ENCODE measurements around the gene GPR146.

GPR146 gene

DNA sequence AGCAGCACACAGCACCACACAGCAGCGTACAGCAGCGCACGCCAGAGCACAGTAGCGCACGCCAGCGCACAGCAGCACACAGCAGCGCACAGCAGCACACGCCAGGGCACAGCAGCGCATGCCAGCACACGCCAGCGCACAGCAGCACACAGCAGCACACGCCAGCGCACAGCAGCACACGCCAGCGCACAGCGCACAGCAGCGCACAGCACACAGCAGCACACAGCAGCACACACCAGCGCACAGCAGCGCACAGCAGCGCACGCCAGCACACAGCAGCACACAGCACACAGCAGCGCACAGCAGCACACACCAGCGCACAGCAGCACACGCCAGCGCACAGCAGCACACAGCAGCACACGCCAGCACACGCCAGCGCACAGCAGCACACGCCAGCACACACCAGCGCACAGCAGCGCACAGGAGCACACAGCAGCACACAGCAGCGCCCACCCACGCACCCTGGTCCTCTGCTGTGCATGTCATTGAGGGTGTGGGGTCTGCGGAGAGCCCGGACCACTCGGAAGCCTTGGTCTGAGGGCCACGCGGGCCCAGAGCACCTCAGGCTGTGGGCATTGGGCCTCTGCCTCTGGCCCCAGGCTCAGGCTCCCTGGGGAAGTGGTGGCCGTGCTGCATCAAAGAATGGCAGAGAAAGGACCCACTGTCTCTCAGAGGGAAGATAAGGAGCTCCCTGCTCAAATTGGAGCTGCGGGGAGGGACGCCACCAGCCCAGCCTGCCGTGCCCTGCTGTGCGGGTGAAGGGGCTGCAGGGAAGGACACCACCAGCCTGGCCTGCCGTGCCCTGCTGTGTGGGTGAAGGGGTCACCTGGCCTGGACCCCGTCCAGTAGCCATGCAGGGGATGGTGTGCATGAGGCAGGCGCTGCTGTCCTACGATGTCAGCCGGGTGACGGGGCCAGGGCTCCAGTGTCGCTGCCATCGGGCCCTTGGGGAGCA, 27.5 kb upstream of the GPR146 start:
- Mint-ChIP-seq H3K36me3 (ENCODE audit: low read depth) (peaks cover 12% of the 10 kb centered on the region), H3K27ac (no peak overlapping the region), H3K27me3 (ENCODE audit: low read depth) (no peaks in the 10 kb centered on the region), H3K4me3 (no peak overlapping the region), H3K4me1 (peaks cover 10% of the 10 kb centered on the region), H3K9me3 (no peaks in the 10 kb centered on the region)
- TF ChIP-seq, protein P1, sequence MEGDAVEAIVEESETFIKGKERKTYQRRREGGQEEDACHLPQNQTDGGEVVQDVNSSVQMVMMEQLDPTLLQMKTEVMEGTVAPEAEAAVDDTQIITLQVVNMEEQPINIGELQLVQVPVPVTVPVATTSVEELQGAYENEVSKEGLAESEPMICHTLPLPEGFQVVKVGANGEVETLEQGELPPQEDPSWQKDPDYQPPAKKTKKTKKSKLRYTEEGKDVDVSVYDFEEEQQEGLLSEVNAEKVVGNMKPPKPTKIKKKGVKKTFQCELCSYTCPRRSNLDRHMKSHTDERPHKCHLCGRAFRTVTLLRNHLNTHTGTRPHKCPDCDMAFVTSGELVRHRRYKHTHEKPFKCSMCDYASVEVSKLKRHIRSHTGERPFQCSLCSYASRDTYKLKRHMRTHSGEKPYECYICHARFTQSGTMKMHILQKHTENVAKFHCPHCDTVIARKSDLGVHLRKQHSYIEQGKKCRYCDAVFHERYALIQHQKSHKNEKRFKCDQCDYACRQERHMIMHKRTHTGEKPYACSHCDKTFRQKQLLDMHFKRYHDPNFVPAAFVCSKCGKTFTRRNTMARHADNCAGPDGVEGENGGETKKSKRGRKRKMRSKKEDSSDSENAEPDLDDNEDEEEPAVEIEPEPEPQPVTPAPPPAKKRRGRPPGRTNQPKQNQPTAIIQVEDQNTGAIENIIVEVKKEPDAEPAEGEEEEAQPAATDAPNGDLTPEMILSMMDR (IDR thresholded peaks at IDR 0.05; ENCODE audit: unreplicated experiment in 3 of 3) = no peak

DNA sequence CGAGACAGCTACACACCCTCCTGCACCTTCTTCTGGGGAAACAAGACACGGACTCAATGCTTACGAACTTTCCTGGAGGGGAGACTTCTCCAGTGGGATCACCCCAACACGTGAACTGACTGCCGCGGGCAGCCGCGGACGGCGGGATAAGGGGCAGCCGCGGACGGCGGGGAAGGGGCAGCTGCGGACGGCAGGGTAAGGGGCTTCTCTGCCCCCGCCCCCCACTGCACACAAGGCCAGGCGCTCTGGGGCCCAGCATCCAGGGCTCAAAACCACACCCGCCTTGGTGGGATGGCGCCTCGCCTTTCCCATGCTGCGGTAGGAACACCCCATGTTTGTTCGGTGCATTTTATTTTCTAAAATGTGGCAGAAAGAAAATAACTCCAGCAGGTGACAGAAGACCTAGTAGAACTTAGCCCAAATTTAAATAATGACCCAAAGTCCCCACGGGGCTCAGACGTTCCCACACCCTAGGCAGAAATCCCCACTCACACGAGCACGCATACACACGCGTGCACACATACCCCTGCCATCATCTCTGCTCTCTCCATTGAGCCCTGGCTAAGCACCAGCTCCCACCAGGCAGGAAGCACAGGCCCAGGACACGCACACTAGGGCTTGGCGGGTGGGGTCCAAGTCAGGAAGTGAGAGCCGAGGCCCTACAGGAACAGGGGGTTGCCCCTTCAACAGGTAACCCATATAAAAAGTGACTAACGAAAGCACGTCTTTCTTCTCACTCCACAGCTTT, 26.6 kb upstream of the GPR146 start:
- Mint-ChIP-seq H3K9me3 (no peaks in the 10 kb centered on the region), H3K4me1 (peaks cover 10% of the 10 kb centered on the region), H3K4me3 (no peak overlapping the region), H3K27ac (no peak overlapping the region), H3K36me3 (ENCODE audit: low read depth) (peaks cover 19% of the 10 kb centered on the region), H3K27me3 (ENCODE audit: low read depth) (peaks cover 6% of the 10 kb centered on the region)
- TF ChIP-seq, protein P1 (IDR thresholded peaks at IDR 0.05; ENCODE audit: unreplicated experiment in 3 of 3) = no peak

DNA sequence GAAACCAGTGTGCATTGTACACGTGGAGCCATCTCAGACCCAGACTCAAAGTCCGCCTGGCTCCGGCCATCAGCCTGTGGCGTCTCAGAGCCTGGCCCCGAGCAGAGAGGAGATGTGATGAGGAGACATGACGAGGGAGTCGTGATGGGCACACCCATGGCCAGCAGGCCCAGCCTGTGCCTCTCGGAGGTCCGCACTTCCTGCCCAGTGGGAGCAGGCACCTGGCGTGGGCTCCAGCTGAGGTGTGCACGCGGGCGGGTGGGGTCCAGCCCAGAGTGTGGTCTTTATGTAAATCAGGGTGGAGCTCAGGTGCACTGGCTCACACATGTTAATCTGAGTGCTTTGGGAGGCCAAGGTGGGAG, 26.0 kb upstream of the GPR146 start:
- Mint-ChIP-seq H3K27ac (no peak overlapping the region), H3K4me1 (peaks cover 10% of the 10 kb centered on the region), H3K4me3 (no peak overlapping the region), H3K27me3 (ENCODE audit: low read depth) (peaks cover 6% of the 10 kb centered on the region), H3K36me3 (ENCODE audit: low read depth) (peaks cover 21% of the 10 kb centered on the region), H3K9me3 (no peaks in the 10 kb centered on the region)
- TF ChIP-seq, protein P1 (IDR thresholded peaks at IDR 0.05; ENCODE audit: unreplicated experiment in 3 of 3) = no peak

DNA sequence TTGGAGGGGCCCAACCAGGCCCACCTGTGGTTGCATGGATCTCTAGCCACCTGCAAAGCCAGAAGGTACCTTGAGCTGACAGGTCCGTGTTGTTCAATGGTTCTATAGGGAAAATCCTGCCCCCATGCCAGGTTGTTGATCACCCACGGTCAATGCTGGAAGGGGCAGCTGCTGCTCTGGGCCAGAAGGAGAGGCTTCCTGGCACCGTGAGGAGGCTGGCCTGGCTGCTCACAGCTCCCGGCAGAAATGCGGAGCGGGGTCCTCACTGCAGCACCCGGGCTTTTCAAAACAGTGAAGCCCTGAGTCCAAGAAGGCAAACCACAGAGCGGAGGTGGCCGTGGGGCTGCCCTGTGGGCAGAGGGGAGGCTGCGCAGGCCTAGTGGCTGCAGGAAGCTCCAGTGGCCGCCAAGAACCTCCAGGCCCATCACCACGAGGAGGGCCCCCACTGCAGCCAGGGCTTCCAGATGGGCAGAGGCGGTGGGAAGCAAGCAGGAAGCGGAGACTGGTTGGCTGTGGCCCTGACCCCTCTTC, 25.0 kb upstream of the GPR146 start:
- H3K27me3 Mint-ChIP-seq (ENCODE audit: low read depth) = peaks cover 6% of the 10 kb centered on the region
- peaks cover 7% of the 10 kb centered on the region for H3K4me1 Mint-ChIP-seq
- peaks cover 25% of the 10 kb centered on the region for H3K36me3 Mint-ChIP-seq (ENCODE audit: low read depth)
- H3K4me3 Mint-ChIP-seq = no peak overlapping the region
- TF ChIP-seq, protein P1 (IDR thresholded peaks at IDR 0.05; ENCODE audit: unreplicated experiment in 3 of 3) = no peak
- H3K27ac Mint-ChIP-seq = no peak overlapping the region
- no peaks in the 10 kb centered on the region for H3K9me3 Mint-ChIP-seq

DNA sequence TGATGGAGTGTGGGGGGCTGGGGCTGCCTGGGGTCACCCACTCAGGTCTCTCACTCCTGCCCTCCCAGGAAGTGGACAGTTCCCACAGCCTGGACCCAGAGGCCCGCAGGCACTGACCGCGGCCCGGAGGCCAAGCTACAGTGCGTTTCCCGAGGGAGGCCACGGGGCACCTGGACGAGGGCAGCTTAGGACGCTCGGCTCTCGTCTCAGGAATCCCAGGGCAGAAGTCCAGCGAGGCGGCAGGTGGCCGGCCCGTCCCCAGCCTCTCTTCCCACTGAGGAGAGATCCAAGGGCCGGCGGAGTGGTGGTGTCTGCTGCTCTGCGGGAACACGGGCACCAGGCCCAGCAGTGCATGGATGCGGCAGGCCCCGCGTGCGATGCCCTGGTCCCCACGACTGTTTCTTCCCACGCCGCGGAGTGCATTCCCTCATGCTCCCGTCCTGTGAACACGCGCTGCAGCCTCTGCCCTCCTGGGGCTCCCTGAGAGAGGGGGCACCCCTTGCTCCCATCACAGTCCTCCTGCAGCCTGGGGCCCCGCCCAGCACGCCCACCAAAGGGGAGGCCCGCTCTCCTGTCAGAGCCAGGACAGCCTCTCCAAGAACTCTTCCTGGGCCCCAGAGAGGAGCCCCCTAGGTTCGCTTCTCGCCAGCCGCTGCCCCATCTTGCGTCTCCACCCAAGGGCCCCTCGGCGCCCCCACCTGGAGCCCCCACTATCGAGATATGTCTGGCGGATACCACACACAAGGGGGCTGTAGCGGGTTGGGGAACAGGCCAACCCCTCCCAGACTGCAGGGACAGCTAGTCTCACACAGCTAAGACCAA, 24.3 kb upstream of the GPR146 start:
- H3K27me3 Mint-ChIP-seq (ENCODE audit: low read depth) = peaks cover 6% of the 10 kb centered on the region
- H3K4me1 Mint-ChIP-seq = peaks cover 12% of the 10 kb centered on the region
- H3K9me3 Mint-ChIP-seq = no peaks in the 10 kb centered on the region
- TF ChIP-seq, protein P1 (IDR thresholded peaks at IDR 0.05; ENCODE audit: unreplicated experiment in 3 of 3) = no peak
- H3K27ac Mint-ChIP-seq = no peak overlapping the region
- no peak overlapping the region for H3K4me3 Mint-ChIP-seq
- H3K36me3 Mint-ChIP-seq (ENCODE audit: low read depth) = peaks cover 25% of the 10 kb centered on the region
